Stimulated activated CD8-positive, alpha-beta memory T cell treated with anti-CD3 and anti-CD28 coated beads, Interleukin-7, amount 100 ng/mL, for 1 hour (primary cell): ENCODE results near the gene VPS8.

Experiments
- DNase-seq, 2 donors: peaks; one replicate each; pipeline ENCODE4 v3.0.0-alpha.2; 2020; ENCODE audit warnings: low read depth in 2 of 2

The VPS8 gene

DNA sequence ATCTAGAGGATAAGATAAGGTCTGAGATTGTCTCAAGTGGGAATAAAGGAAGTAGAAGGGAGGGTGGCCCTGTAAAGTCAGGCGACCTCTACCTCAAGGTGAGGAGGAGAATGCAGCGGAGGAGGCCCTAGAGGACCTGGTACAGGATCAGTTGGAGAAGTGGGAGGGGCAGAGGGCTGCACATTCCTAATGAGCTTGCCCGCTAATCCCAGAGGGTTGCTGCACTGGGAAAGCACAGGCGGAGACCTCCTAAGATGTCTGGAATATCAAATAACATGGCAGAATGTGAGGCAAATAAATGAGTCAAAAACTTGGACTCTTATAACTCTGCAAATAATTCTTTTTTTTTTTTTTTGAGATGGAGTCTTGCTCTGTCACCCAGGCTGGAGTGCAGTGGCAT is 30.2 kb upstream of the VPS8 start:
- no peak for DNase-seq

DNA sequence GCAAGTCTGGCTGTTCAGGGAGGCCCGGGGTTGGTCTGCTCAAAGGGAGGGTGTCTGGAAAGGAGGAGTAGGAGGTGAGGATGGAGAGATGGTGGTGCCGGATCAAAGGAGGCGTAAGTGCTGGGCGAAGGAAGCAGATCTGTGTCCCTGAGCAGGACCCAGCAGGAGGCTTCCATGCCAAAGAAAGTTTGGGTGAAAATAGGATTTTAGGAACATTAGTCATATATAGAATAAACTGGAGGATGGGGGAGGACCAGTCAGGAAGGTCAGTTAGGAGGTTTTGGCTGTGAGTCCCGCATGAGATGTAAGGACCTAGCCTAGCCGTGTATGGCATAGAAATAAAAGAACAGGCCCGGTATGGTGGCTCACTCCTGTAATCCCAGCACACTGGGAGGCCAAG is 28.6 kb upstream of the VPS8 start:
- no peak for DNase-seq

DNA sequence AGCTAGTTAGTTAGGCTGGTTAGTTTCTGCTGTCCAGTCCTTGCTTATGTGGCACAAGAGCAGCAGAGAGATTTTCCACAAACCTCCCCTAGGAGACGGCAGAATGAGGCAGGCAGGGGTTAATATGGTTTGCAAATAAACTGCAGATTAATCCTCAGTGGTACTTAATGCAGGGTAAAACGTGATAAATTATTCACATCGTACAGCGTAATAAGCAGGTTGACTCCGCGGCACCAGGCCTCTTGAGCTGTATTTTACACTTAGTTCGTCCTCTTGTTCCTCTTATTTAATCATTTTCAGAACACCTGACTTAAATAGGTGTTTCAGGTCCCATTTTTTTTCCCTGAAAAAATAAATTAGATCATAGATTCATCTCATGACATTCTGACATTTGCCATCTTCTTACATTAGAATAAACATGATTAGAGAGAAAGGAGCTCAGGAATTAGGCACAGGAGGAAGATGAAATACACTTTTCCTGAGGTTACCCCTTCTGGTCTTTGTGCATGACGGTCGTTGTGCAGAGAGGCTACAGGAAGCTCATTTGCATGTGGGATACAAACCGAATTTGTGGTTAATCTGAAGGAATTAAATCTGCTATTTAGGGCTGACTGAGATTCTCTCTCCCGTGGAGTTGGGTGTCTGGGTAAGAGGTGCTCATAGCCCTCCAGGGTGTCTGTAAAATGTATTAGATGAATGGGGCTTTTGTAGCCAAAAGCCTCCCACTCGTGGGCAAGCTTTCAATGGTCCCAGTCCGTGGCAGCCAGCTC is 27.1 kb upstream of the VPS8 start:
- no peak for DNase-seq

DNA sequence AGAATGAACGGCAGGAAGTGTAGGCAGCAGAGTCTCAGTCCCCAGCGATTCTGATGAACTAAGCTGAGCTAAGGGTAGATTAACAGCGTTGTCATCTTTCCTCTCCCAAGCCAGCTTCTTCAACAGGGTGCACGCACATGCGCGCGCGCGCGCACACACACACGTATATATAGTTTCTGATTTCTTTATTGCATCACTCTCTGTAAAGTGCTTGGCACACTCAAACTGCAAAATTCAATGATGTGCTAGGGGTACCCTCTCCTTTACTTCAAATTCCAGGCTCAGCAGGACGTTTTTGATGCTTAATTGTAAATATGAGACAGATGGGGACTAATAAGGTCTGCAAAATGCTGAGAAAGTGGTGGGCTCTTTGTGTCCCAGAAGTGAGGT is 26.1 kb upstream of the VPS8 start:
- no peak for DNase-seq

DNA sequence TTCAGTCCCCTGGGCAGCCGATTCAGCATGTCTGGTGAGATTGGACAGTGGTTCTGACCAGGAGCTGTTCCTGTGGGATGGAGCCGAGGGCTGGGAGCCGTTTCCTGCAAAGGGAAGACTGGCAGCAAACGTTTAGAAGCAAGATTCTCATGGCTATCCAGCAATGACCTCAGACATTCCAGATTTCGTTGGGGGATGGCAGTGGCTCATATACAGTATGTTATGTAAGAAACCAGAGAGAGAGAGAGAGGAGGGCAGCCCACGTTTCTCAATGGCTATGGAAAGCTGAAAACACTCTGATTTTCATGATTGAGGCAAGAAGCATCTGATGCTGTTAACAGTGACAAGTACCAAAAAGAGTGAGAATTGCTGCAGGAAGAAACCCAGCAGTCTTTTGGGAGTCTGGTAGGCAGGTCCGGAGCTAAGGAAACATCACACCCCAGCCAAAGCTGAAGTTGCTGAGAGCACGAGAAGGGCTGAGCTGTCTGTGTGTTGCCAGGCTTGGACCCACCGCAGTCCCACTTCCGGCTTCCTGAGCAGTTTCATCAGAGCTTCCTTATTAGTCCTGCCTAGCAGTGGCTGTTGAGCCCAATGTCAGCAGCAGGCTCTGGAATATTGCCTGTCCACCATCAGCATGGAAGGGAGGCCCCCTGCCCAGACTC is 25.6 kb upstream of the VPS8 start:
- no peak for DNase-seq

DNA sequence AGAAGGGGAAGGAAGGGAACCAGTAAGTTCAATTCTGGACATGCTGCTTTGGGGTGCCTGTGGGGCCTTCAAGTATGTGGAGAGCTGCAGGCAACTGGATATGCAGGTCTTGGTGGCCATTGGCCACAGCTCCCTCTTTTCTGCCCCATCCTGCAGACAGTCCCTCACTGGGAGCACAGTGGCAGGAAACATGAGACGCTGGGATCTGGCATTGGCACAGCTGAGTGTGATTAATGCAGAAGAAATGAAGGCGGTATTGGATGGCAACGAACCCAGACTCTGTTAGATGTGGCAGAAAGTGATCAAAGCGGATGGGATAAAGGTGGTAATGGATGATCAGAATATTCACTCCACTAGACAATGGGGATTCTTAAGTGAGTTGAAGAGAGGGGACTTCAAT is 23.2 kb upstream of the VPS8 start:
- DNase-seq, result no peak

DNA sequence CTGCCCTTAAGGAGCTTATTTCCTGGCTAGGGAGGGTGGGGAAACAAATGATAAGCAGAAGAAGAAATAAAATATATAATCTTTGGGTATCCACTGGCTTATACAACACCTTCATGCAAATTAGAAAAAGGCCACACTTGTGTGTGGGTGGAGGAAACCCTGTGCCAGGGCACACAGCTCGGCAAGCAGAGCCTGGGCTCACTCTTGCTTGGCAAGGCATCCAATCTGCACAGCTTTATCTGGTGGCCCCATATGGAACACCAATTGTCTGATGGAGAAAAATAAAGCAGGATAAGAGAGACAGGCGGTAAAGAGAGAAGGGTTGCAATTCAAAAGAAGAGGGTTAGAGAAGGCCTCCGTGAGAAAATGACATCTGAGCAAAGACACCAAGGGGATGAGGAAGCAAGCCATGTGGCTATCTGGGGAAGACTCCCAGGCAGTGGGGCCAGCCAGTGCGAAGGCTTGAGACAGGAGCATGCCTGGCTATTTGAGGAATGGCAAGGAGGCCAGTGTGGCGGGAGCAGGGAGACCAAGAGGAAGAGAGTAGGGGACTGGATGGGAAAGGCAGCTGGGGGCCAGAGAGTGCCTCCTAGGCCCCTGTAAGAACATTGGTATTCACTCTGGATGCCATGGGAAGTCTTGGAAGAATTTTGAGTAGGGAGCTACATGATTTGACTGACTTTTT is 22.5 kb upstream of the VPS8 start:
- DNase-seq, result no peak

DNA sequence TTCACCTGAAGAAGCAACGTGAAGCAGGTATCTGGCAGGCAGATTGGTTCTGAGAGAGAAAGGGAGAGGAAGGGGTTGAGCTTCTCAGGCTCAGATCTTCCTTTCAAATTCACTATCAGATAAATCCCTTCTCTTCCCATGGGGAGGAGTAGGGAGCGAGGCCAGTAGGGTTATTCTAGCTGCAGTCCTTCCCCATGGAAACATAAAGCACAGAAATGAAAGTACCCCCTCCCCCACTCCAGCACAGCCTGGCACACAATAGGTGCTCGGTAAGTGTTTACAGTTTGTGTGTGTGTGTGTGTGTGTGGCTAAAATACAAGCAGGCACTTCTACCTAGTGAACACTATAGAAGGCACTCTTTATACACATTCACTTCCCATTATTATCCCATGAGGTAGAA is 20.8 kb upstream of the VPS8 start:
- no peak for DNase-seq

DNA sequence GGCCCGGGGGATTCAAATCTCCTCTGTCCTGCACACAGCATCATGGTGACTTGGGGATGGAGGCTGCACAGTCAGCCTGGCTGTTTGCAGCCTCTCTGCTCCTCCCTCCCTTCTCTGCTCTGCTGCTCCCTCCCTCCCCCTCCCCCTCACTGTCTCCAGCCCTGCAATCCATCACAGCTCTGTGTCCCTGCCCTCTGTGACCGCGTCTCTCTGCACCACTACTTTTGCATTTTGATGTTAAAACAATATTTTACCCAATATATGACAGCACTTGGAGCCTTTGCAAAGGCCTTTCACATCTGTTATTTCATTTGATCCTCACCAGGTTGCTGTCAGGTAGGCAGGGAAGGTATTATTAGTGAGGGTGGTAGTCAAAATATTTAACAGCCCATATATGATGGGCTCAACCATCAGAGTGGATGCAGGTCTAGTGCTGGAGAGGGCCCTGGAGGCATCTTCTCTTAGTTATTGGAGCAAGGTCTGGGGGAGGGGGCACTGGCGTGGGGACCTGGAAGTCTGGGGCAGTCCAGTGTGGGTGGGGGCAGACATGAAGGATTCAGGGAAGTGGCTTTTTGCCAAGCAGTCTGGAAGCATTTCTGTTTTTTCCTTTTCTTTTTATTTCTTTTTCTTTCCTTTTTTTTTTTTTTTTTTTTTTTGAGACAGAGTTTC is 16.3 kb upstream of the VPS8 start:
- no peak for DNase-seq

DNA sequence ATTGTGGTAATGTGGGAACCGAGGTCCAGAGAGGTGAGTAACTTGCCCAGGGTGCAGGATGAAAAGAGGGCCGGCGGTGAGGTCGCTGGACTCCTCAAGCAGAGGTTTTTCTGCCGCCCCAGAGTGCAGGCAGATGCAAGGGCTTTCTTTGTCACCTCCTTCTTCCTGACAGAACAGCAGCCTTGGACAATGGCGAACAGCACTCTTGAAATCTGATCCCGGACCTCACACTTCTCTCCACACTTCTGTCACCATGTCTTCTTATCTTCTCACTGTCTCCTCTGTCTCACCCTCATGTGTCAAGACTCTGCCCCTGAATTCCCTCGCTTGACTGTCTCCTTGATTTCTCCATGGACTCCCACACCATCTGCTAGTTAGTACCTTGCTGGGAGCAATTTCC is 15.4 kb upstream of the VPS8 start:
- DNase-seq, result no peak

DNA sequence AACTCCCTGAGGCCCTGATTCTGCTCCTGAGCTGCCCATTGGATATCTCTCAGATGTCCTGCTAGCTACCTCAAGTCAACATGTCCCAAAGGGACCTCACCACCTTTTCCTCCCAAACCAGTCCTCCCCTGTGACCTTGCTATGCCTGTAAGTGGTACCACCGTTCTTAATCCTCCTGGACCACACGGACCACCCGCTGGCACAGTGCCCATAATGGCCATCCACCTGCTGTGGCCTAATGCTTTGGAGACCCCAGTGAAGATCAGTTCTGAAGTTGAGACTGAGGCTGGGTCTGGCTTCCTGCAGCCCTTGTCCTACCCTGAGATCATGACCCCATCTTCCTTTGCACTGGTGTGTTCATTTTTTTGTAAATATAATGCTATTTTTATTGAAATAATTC is 15.0 kb upstream of the VPS8 start:
- DNase-seq, result no peak

DNA sequence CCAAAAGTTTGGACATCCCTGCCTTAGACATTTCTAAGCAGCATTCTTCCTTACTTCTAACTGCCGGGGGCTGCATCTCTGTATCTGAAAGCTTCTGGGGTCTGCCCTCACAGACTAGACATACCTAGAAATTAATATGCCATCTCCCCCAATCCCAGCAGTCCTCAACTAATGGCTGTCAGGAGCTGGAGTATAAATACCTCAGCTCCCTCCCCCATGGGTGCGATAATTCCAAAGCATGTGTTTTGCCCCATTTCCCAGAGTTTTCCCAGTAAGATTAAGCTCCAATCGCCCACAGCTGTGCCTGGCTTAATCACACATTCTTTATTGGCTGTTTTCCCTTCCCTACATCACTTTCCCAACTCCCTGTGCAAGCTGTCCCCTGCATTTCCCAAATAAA is 13.8 kb upstream of the VPS8 start:
- DNase-seq, result no peak

DNA sequence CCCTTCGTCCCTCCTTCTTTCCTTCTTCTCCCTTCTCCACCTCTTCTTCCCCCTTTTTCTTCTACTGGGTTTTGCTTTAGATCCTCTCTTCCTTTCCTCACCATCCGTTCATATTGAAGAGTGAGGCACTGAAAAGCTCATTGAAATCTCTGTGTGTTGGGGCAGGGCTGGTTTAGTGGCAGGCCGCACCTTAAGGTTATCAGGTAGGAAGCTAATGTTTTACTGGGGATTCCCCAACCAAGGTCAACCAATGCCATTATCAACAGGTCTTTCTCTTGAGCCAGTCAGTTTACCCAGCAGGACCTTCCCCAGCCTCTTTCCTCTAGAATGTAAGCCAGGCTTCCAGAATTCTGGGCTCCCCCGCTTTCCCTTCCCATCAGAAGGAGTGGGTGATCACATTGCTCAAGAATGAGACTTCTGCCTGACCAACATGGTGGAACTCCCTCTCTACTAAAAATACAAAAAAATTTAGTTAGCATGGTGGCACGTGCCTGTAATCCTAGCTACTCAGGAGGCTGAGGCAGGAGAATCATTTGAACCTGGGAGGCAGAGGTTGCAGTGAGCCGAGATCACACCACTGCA is 11.5 kb upstream of the VPS8 start:
- no peak for DNase-seq

DNA sequence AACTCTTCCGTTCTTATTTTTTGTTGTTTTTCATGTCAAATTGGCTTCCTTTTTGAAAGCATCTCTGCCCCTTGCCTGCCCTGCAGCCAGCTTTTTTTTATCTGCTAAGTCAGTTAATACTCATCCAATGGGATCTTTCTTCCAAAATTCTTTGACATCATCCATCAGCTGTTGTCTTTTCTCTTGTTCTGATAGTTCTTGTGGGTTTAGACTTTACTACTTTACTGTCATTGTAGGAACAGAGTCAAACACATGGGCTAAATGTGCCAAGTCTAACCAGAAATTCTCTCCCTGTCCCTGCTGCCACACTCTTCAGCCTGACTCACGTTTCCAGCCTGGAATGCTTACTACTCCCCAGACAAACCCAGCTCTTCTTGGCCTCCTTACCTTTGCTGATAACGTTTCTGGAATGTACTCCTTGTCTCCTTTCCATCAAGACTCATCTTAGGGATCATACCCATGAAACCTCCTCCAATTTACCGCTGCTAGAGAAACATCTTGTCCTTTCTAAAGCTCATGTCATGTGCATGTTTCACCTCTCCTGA is 10.7 kb upstream of the VPS8 start:
- no peak for DNase-seq

DNA sequence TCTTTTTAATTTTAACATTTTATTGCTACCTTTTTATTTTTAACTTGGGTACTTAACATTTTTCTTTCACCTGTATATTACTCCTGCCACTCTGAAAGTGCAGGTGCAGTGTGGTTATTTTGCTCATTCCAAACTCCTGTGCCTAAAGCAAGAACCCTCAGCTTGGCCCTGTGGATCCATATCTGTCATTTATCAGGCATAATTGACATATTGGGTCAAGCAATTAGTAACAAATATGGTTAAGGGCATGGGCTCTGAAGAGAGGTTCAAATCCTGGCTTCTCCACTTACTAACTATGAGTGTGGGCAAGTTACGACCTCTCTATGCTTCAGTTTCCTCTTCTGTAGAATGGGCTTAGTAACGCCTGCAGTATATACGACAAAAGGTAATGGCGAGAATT is 9.8 kb upstream of the VPS8 start:
- no peak for DNase-seq

DNA sequence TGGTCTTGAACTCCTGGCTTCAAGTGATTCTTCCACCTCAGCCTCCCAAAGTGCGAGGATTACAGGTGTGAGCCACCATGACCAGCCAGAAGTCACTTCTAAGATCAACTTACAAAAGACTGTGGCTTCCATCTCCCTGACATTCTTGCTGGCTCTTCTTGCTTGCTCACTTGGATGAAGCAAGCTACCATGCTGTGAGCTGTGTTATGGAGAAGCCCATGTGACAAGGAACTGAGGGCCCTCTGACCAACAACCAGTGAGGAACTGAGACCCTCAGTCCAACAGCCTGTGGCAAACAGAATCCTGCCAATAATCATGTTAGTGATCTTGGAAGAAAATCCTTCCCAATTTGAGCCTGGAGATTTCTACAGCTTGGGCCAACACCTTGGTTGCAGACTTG is 7.2 kb upstream of the VPS8 start:
- DNase-seq, result no peak

DNA sequence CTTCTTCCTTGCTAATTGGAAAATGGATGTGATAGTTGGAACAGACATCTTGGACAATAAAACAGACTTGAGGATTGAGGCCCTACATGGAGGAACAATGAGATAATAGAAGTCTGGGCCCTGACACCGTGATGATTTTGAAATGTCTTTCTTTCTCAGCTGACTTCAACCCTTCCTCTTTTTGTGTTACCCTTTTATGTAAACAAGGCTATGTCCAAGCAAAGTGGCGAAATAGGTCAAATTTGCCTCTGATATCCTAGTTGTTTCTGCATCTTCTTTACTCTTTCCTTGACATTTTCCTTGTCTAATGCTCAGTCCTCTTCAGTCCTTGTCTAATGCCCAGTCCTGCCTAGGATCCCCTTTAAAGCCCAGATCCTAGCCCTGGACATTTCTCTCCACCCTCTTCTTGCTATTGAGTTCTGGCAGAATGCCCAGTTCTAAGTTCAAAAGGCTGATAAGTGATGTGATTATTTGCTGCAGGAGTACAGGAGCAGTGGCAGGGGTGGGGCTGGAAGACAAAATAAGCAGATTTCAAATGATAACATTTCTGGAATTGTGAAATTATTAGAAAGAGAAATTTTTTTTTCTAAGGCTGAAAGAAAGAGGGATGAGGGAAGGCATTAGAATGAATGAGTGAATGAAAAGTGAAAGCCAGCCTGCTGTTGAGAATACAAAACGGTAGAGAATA is 6.5 kb upstream of the VPS8 start:
- no peak for DNase-seq

DNA sequence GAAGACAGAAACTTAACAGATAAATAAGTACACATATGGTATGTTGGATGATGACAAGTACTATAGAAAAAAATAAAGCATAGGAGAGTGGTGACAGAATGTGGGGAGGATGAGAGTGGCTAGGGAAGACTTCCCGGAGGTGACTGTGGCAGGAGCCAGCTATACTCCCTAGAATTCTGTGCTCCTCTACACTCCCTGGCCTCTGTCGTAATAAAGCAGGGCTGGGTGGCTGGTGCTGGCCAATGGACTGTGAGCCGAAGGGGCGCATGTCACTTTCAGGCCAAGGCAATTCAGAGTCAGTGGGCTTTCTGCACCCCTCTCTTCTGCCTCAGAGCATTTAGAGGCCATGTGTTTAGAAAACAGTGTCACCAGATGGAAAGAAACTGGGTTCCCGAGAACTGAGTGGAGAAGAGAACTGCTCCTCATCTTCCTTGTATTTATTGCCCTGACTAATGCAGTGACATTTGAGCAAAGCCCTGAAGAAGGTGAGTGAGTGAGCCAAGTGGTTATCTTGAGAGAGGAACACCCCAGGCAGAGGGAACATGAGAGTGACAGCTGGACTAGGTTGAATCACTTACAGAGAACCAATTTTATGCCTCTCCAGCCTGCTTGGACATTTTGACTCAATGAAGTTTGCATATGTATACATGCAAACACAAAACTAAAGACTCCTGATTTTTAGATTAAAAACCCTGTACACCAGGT is 5.2 kb upstream of the VPS8 start:
- DNase-seq, result no peak

DNA sequence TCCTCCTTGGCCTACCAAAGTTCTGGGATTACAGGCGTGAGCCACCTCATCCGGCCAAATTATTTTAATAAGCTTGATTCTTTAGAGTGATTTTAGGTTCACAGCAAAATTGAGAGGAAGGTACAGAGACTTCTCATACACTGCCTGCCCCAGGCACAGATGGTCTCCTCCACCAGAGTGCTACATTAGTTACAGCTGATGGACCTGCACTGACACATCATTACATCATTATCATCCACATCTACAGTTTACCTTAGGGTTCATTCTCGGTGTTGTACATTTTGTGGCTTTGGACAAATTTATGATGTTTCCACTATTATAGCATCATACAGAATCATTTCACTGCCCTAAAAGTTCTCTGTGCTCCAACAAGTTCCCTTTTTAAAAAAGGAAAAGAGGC is 4.4 kb upstream of the VPS8 start:
- DNase-seq, result no peak

DNA sequence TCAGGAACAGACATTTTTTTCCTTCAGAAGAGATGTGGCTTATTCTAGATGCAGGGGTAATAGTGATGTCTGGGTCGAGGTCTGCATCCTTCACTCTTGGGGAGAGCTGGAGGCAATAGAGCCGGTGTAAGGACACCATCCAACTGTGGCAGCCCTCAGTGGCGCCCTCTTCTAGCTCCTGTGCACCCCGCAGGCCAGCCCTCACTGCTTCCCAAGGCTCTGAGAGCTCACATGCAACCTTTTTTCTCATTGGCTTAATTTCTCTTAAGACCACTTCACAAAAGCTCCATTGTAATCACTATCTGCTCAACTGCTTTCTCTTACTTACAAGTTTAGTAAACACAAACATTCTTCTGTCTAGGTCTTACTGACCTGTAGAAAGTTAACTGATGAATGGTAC is 3.9 kb upstream of the VPS8 start:
- DNase-seq, result no peak

DNA sequence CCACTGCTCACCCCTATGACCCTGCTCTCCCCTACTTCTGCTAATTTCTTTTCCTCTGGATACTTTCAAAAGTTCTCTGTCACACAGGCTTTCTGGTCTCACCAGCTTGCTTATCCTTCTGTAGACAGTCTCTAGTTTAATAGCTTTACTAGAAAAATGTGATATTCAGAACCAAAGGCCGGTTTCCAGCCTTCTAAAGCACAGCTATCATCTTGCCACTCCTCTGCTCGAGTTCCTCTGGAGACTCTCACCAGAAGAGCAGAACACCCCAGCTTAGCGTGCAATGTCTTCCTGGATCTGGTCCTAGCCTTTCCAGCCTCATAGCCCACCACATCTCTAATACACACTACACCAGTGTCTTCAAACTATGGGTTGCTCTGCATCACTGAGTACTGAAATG is 1.8 kb upstream of the VPS8 start:
- no peak for DNase-seq
